Activated naive CD8-positive, alpha-beta T cell (primary cell): ENCODE results near the gene LIMS2.

Experiments
- H3K27ac Mint-ChIP-seq: one replicate; pipeline ENCODE4 v1.8.0; 2021; ENCODE audit warnings: mixed read lengths
- H3K27me3 Mint-ChIP-seq: one replicate; pipeline ENCODE4 v1.8.0; 2021; ENCODE audit warnings: mixed read lengths
- H3K36me3 Mint-ChIP-seq: one replicate; pipeline ENCODE4 v1.8.0; 2021; ENCODE audit warnings: mixed read lengths
- H3K4me1 Mint-ChIP-seq: one replicate; pipeline ENCODE4 v1.8.0; 2021; ENCODE audit warnings: low read depth, mixed read lengths
- H3K4me3 Mint-ChIP-seq: one replicate; pipeline ENCODE4 v1.8.0; 2021; ENCODE audit warnings: mild to moderate bottlenecking, mixed read lengths
- H3K9me3 Mint-ChIP-seq: one replicate; pipeline ENCODE4 v1.8.0; 2021; ENCODE audit warnings: low read depth, mixed read lengths

The LIMS2 gene

DNA sequence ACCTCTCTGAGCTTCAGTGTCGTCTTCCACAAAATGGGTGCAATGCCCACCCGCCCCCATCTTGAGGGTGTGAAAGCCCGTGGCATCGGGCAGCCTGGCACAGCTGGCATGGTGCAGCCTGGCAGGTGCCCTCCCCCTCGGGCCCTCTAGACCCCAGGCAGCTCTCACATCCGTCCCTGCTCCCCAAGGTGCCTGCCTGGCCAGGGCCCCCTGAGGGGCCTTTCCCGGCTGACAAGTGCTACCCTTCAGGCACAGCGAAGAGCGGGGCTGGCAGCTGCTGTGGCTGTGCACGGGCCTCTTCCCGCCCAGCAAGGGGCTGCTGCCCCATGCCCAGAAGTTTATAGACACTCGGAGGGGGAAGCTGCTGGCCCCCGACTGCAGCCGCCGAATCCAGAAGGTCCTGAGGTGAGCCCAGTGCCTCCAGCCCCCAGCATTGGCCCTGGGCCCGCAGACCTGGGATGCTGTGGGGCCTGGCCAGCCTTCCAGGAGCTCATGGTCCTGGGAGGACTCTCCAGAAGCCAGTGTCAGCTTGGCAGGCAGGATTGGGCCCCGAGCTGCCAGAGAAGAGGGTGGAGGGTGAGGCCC, 43.2 kb downstream of the LIMS2 start:
- Mint-ChIP-seq H3K36me3 (no peaks in the 10 kb centered on the region), H3K9me3 (no peaks in the 10 kb centered on the region), H3K27me3 (no peaks in the 10 kb centered on the region), H3K27ac (no peak overlapping the region), H3K4me3 (no peak overlapping the region), H3K4me1 (peaks cover 31% of the 10 kb centered on the region)

DNA sequence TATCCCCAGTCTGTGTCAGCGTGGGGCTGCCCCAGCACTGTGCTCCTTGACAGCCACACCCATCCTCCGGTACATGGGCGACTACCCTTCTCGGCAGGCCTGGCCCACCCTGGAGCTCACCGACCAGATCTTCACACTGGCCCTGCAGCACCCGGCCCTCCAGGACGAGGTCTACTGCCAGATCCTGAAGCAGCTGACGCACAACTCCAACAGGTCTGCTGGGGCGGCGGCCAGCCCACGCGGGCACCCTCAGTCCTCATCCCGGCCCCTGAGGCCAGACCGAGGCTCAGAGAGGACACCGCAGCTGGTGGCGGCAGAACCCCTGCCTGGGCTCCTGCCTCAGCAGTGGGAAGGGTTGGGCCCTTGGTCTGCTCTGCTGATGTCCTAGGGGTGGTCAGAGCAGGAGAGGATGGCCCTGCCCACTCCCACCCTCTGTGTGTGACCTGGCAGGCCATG, 43.8 kb downstream of the LIMS2 start:
- Mint-ChIP-seq H3K27ac (no peak overlapping the region), H3K4me3 (no peak overlapping the region), H3K36me3 (no peaks in the 10 kb centered on the region), H3K27me3 (no peaks in the 10 kb centered on the region), H3K9me3 (no peaks in the 10 kb centered on the region), H3K4me1 (peaks cover 27% of the 10 kb centered on the region)

DNA sequence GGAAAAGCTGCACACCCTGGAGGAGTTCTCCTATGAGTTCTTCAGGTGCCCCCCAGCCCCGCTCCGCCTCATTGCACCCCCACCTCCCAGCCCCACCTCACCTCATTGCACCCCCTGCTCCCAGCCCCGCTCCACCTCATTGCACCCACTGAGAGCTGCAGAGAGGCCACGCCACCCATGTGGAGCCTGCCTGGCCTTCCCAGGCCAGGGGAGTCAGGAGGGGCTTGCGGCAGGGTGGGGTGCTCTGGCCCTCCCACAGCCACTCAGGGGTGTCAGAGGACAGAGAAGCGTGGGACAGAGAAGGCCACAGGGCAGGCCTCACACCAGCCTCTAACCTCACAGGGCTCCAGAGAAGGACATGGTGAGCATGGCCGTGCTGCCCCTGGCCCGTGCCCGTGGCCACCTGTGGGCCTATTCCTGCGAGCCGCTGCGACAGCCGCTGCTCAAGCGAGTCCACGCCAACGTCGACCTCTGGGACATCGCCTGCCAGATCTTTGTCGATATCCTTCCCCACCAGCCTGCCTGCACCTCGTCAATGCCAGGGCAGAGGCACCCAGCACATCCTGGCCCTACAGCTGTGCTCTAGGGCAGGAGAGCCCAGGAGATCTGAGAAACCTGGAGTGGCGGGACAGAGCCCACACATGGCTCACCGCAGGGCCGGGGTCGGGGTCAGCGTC, 44.3 kb downstream of the LIMS2 start:
- no peak overlapping the region for H3K4me3 Mint-ChIP-seq
- H3K36me3 Mint-ChIP-seq = no peaks in the 10 kb centered on the region
- no peak overlapping the region for H3K27ac Mint-ChIP-seq
- peaks cover 23% of the 10 kb centered on the region for H3K4me1 Mint-ChIP-seq
- no peaks in the 10 kb centered on the region for H3K9me3 Mint-ChIP-seq
- no peaks in the 10 kb centered on the region for H3K27me3 Mint-ChIP-seq

DNA sequence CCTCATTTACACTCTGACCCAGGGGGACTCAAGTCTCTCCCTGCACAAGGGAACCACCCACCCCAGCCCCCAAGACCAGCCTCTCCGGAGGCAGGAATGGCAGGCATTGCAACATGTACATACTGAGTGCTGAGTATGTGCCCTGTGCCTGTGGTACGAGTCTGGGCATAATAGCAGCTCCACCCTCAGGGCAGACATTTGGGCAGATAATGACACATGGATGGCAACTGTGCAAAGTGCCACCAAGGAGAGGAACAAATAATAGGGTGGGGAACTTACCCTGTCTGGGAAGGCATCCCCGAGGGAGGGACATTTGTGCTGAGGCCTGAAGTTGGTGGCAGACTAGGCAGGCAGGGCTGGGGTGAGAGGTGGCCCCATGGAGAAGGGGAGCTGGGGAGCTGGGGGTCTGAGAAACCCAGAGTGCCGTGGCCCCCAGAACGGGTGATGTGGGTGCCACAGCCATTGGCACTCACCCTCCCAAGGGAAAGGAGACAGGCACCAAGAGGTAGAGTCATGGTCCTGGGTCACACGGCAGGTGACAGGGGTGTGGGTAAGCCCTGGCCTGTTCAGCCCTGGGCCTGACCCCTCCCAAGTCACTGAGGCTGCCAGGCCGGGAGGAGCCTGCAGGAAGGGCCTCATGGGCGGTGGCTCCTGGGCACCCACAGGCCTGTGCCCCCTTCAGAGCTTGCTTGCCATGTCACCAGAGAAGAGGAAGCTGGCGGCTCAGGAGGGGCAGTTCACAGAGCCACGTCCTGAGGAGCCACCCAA, 45.0 kb downstream of the LIMS2 start:
- H3K4me3 Mint-ChIP-seq = no peak overlapping the region
- H3K36me3 Mint-ChIP-seq = no peaks in the 10 kb centered on the region
- no peak overlapping the region for H3K27ac Mint-ChIP-seq
- H3K27me3 Mint-ChIP-seq = no peaks in the 10 kb centered on the region
- peaks cover 19% of the 10 kb centered on the region for H3K4me1 Mint-ChIP-seq
- H3K9me3 Mint-ChIP-seq = no peaks in the 10 kb centered on the region

DNA sequence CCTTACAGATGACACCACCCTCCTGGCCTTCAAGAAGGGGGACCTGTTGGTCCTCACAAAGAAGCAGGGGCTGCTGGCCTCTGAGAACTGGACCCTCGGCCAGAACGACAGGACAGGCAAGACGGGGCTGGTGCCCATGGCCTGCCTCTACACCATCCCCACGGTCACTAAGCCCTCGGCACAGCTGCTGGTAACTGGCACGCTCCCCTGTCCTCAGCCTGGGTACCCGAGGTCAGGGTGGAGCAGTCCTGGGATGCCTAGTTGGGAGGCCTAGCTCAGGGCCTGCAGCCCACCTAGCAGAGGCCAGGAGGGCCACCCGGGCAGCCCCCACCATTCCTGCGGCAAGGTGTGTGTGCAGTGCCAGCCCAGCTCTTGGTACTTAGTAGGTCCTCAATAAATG, 45.7 kb downstream of the LIMS2 start:
- Mint-ChIP-seq H3K9me3 (no peaks in the 10 kb centered on the region), H3K36me3 (no peaks in the 10 kb centered on the region), H3K4me1 (peaks cover 15% of the 10 kb centered on the region), H3K4me3 (no peak overlapping the region), H3K27me3 (no peaks in the 10 kb centered on the region), H3K27ac (no peak overlapping the region)

DNA sequence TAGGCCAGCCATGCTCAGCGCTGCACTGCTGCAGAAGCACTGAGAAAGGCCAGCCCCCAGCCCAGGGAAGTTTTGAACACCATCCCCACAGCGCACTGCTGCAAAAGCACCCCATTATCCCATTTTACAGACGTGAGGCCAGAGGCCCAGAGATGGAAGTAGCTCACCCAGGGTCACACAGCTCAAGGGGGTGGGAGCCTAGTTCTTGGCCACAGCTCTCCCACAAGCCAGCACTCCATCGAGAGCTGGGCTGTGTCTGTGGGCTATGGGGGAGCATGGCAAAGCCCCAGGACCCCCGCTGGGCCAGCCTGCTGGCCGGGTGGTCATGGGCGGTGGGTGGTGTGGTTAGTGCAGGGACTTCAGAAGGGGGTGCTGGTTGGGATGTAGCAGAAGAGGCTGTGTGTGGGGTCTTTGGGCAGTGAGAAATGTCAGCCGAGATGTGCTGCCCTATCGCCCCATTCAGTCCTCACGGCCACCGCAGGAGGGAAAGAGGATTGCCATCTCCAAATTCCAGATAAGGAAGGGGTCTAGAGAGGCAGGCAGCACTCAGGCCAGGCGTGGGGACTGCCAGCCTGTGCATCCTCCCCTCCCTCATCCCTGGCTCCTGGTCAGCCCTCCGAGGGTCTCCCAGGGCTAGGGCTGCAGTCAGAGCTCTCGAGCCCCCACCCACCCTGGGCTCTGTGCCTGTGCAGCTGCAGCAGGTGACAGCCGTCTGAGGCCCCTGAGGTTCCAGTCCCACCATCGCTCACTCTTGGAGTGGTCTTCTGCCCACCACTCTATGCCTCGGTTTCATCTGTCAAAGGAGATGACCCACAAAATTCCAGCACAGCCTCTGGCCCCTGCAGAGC, 46.3 kb downstream of the LIMS2 start:
- H3K36me3 Mint-ChIP-seq = no peaks in the 10 kb centered on the region
- H3K27ac Mint-ChIP-seq = no peak overlapping the region
- no peaks in the 10 kb centered on the region for H3K27me3 Mint-ChIP-seq
- peaks cover 15% of the 10 kb centered on the region for H3K4me1 Mint-ChIP-seq
- no peaks in the 10 kb centered on the region for H3K9me3 Mint-ChIP-seq
- H3K4me3 Mint-ChIP-seq = no peak overlapping the region

DNA sequence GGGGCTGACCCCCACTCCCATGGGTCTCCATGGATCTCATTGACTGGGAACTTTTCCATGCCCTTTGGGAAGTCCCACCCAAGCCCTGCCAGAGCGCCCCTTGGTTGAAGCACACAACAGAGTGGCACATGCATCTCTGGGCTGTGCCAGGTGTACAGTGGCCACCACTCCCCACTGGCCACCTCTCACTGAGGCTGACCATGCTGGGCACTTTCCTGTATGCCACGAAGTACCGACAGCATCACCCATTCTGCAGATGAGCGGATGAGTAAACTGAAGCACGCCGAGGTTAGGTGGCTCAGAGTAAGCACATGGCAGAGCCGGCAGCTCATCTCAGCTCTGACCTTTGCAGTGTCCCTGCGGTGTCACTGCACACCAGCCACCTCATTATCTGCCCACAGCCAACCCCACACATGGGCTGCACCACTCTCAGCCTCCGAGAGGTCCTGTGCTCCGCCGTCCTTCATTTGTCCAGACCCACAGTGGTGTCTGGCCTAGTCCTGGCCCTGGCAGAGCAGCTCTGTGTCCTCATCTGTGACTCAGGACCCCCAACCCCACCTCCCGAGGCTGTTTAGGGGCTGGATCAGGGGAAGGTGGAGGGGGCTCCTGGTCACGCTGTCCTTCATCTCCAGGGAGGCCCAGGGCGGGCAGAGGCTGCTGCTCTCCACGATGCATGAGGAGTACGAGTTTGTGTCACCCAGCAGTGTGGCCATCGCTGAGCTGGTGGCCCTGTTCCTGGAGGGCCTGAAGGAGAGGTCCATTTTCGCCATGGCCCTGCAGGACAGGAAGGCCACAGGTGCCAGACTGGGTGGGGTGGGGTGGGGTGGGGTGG, 47.4 kb downstream of the LIMS2 start:
- H3K27me3 Mint-ChIP-seq = no peaks in the 10 kb centered on the region
- H3K27ac Mint-ChIP-seq = no peak overlapping the region
- H3K36me3 Mint-ChIP-seq = no peaks in the 10 kb centered on the region
- H3K9me3 Mint-ChIP-seq = no peaks in the 10 kb centered on the region
- H3K4me1 Mint-ChIP-seq = peaks cover 6% of the 10 kb centered on the region
- H3K4me3 Mint-ChIP-seq = no peak overlapping the region

DNA sequence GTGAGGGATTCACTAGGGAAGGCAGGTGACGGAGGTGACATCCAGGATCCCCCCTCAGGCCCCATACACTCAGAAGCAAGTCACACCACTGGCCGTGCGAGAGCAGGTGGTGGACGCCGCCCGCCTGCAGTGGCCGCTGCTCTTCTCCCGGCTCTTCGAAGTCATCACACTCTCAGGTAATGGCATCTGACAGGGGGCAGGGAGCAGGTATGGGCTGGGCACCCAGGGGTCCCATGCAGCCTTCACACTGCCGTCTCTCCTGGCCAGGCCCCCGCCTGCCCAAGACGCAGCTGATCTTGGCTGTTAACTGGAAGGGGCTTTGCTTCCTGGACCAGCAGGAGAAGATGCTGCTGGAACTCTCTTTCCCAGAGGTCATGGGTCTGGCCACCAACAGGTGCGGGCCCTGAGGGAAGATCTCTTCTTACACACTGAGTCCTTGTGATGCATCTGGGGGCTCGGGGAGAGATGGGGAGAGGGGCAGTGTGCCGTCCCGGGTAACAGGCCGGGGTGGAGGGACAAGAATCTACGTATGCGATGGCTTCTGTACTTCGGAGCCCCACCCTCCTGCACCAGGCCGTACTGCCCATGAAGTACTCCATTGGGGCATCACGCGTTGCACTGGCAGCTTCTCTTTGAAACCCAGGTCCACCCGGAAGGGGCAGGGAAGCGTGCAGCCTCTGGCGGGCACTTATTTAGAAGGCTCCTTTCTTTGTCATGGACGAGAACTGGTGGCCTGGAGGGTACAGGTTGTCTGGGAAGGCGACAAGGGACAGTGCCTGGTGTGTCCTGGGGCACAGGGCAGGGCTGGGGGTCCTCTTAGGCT, 48.2 kb downstream of the LIMS2 start:
- Mint-ChIP-seq H3K27ac (no peak overlapping the region), H3K27me3 (no peaks in the 10 kb centered on the region), H3K9me3 (no peaks in the 10 kb centered on the region), H3K36me3 (no peaks in the 10 kb centered on the region), H3K4me1 (peaks cover 5% of the 10 kb centered on the region), H3K4me3 (no peak overlapping the region)

DNA sequence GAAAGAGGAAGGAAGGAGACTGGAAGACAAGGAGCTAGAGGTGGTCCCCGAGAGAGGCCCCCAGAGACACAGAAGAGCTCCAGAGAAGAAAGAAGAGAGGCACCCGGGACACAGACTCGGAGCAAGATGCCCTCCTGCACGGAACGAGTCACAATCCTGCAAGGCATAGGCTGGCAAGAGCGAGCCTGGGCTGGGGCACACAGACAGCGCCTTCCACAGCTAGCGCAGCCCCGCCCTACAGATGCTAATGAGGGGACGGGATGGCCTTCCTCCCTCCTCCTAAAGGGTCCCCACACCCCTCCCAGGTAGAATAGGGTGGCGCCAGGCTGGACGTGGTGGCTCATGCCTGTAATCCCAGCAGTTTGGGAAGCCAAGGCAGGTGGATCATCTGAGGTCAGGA, 49.2 kb downstream of the LIMS2 start:
- Mint-ChIP-seq H3K9me3 (no peaks in the 10 kb centered on the region), H3K4me3 (no peak overlapping the region), H3K36me3 (no peaks in the 10 kb centered on the region), H3K4me1 (peaks cover 5% of the 10 kb centered on the region), H3K27ac (no peak overlapping the region), H3K27me3 (no peaks in the 10 kb centered on the region)

DNA sequence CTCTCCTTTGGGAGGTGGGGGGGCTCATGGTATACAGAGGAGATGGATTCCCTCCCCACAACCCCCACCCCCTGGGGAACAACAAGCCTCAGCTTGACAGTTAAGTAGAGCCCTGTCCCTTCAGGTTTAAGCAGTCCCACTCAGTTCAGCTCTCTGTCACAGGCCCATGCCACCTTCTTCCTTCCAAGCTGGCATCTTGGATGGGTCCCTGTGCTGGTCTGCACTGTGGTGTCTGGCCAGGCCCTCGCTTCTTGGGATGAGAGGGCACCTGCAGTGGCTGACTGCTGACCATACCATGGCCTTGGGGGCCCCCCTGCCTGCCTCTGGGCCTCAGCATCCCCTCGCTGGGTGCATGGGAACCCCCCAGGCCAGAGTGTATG, 49.8 kb downstream of the LIMS2 start:
- Mint-ChIP-seq H3K4me3 (no peak overlapping the region), H3K27me3 (no peaks in the 10 kb centered on the region), H3K9me3 (no peaks in the 10 kb centered on the region), H3K4me1 (peaks cover 3% of the 10 kb centered on the region), H3K27ac (no peak overlapping the region), H3K36me3 (no peaks in the 10 kb centered on the region)

DNA sequence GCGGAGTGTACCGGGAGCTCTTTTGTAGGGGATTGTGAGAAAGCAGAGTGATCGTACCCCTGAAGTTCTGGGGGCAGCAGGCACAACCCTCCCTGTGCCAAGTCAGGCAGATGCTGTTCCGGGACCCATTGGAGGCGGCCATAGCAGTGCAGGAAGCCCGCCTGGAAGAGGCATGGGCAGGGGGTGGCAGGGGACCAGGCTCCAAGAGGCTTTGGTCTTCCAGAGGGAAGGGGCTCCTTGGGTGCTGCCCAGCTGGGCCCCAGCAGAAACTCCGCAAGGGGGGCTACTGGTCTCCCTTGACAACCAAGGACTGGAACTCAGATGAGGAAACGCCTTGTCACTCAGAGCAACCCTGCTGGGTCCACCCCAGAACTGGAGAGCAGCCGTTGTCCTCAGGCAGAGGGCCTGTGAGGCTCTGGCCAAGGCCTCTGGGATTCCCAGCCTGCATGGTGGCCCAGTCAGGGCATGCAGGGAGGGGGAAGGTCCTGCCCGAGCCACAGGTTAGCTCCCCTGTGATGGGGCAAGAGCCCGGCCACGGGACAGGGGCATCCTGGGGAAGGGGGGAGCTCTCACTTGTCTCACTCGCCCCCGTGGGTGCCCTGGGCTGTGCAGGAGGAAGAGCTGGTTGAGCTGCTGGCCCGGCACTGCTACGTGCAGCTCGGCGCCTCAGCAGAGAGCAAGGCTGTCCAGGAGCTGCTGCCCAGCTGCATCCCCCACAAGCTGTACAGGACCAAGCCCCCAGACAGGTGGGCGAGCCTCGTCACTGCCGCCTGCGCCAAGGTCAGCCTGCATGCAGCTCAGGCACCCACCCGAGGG, 50.4 kb downstream of the LIMS2 start:
- H3K9me3 Mint-ChIP-seq = no peaks in the 10 kb centered on the region
- H3K27ac Mint-ChIP-seq = no peak overlapping the region
- no peaks in the 10 kb centered on the region for H3K4me1 Mint-ChIP-seq
- no peaks in the 10 kb centered on the region for H3K27me3 Mint-ChIP-seq
- H3K4me3 Mint-ChIP-seq = no peak overlapping the region
- H3K36me3 Mint-ChIP-seq = no peaks in the 10 kb centered on the region

DNA sequence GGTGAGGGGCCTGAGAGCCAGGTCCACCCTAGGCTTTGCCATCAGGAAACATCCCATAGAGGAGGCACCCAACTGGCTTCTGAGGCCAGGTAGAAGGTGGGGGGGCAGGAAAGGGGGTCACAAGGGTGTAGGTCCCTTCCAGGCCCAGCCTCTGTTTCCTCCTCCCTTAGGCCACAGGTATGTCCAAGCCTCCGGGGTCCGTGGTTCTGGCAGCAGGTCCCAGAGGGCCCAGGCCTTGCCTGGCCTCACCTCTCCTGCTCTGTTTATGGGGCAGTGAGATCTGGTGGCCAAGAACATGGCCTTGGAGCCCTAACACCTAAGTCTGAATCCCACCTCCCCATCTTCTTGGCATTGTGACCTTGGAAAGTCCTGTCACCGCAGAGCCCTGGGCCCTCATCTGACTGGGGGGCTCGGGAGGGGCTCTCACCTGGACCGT, 51.0 kb downstream of the LIMS2 start:
- Mint-ChIP-seq H3K27me3 (no peaks in the 10 kb centered on the region), H3K9me3 (no peaks in the 10 kb centered on the region), H3K27ac (no peak overlapping the region), H3K36me3 (no peaks in the 10 kb centered on the region), H3K4me1 (no peaks in the 10 kb centered on the region), H3K4me3 (no peak overlapping the region)
